ENCODE results near the gene SEMA6A.

The SEMA6A gene

GRCh38 chr5:116557669-116558271 lies 16.9 kb downstream of the SEMA6A start:
- ATAC-seq: peak; percentile 58; the same call in 1 of the 3 replicates
- TF ChIP-seq TOX (CRISPR knock-in tag; IDR thresholded peaks at IDR 0.05; ENCODE audit: borderline replicate concordance): no peak
- TF ChIP-seq CSRNP3 (CRISPR knock-in tag; IDR thresholded peaks at IDR 0.05): no peak
- TF ChIP-seq ZC3H10 (CRISPR knock-in tag; IDR thresholded peaks at IDR 0.05): no peak
- no peak for TF ChIP-seq GLIS3 (CRISPR knock-in tag; IDR thresholded peaks at IDR 0.05)
- no peak for TF ChIP-seq PATZ1 (CRISPR knock-in tag; IDR thresholded peaks at IDR 0.05; ENCODE audit: borderline replicate concordance)
- TF ChIP-seq ZFP30 (CRISPR knock-in tag; IDR thresholded peaks at IDR 0.05): no peak
- TF ChIP-seq ZNF565 (CRISPR knock-in tag; conservative IDR thresholded peaks at IDR 0.05; ENCODE audit: low read depth): no peak
- TF ChIP-seq PPARA (CRISPR knock-in tag; IDR thresholded peaks at IDR 0.05; ENCODE audit: borderline replicate concordance): no peak
- TF ChIP-seq ZNF70 (CRISPR knock-in tag; IDR thresholded peaks at IDR 0.05): no peak
- TF ChIP-seq ARNTL (CRISPR knock-in tag; IDR thresholded peaks at IDR 0.05; ENCODE audit: borderline replicate concordance, low read depth): no peak
- no peak for TF ChIP-seq ISL1 (CRISPR knock-in tag; IDR thresholded peaks at IDR 0.05)
- no peak for TF ChIP-seq SNAI2 (CRISPR knock-in tag; IDR thresholded peaks at IDR 0.05)
- TF ChIP-seq CSDC2 (CRISPR knock-in tag; IDR thresholded peaks at IDR 0.05): no peak
- no peak for TF ChIP-seq BACH2 (CRISPR knock-in tag; IDR thresholded peaks at IDR 0.05; ENCODE audit: borderline replicate concordance)
- TF ChIP-seq CREB5 (CRISPR knock-in tag; IDR thresholded peaks at IDR 0.05; ENCODE audit: low read depth): no peak
- no peak for TF ChIP-seq ZNF8 (CRISPR knock-in tag; IDR thresholded peaks at IDR 0.05)

- ATAC-seq: no peak
- no peak for TF ChIP-seq SNAI2 (CRISPR knock-in tag; IDR thresholded peaks at IDR 0.05)
These were observed 19.9 kb downstream of the SEMA6A start for GRCh38 chr5:116554764-116555163.

- no peak for ATAC-seq
- TF ChIP-seq ZFP3 (CRISPR knock-in tag; IDR thresholded peaks at IDR 0.05): no peak
- no peak for TF ChIP-seq ARNTL (CRISPR knock-in tag; IDR thresholded peaks at IDR 0.05; ENCODE audit: borderline replicate concordance, low read depth)
- TF ChIP-seq ZNF70 (CRISPR knock-in tag; IDR thresholded peaks at IDR 0.05): no peak
- no peak for TF ChIP-seq TOX (CRISPR knock-in tag; IDR thresholded peaks at IDR 0.05; ENCODE audit: borderline replicate concordance)
- no peak for TF ChIP-seq RARB (CRISPR knock-in tag; IDR thresholded peaks at IDR 0.05)
- TF ChIP-seq ZNF8 (CRISPR knock-in tag; IDR thresholded peaks at IDR 0.05): no peak
- TF ChIP-seq CSDC2 (CRISPR knock-in tag; IDR thresholded peaks at IDR 0.05): no peak
- TF ChIP-seq BACH2 (CRISPR knock-in tag; IDR thresholded peaks at IDR 0.05; ENCODE audit: borderline replicate concordance): no peak
- TF ChIP-seq PPARA (CRISPR knock-in tag; IDR thresholded peaks at IDR 0.05; ENCODE audit: borderline replicate concordance): no peak
- TF ChIP-seq ZFP30 (CRISPR knock-in tag; IDR thresholded peaks at IDR 0.05): no peak
- no peak for TF ChIP-seq POU6F1 (CRISPR knock-in tag; IDR thresholded peaks at IDR 0.05; ENCODE audit: borderline replicate concordance, low read depth)
These were observed 21.3 kb downstream of the SEMA6A start for GRCh38 chr5:116553366-116553765.

GRCh38 chr5:116550082-116550481 lies 24.5 kb downstream of the SEMA6A start:
- TF ChIP-seq PATZ1 (CRISPR knock-in tag; IDR thresholded peaks at IDR 0.05; ENCODE audit: borderline replicate concordance): no peak
- no peak for TF ChIP-seq PPARA (CRISPR knock-in tag; IDR thresholded peaks at IDR 0.05; ENCODE audit: borderline replicate concordance)
- no peak for ATAC-seq
